Gastrocnemius medialis (tissue), 4 donors: ENCODE results near the gene USB1. TPM values are rescaled to one million over a fixed set of nuclear protein-coding genes. Genes with fewer than 3 reads are reported as not detected.

ENCODE experiments used
- ATAC-seq, 2 donors: fragments of 150-250 bp; one replicate each; pipeline ENCODE4 v1.9.1; 2016
- DNase-seq, 2 donors: peaks; one replicate each; pipeline ENCODE4 v3.0.0-alpha.2; 2019
- H3K27ac ChIP-seq, 4 donors: fragments of 200-600 bp; sonication (generic); 1 replicate in 1 of 4; 2 replicates in 3 of 4; pipeline ENCODE4 v1.5.1; 2016 to 2018; ENCODE audit warnings: mild to moderate bottlenecking in 2 of 4, moderate library complexity in 1 of 4
- H3K27me3 ChIP-seq, 3 donors: fragments of 200-600 bp; sonication (generic) in 2 of 3; 1 replicate in 1 of 3; 2 replicates in 2 of 3; pipeline versions ENCODE4 v1.5.1 to v1.6.0; 2016 to 2019; ENCODE audit warnings: mild to moderate bottlenecking in 1 of 3, moderate library complexity in 1 of 3
- H3K36me3 ChIP-seq, 2 donors: fragments of 200-600 bp; sonication (generic) in 1 of 2; one replicate each; pipeline ENCODE4 v1.5.1; 2017 to 2018
- H3K4me1 ChIP-seq, 2 donors: fragments of 200-600 bp; sonication (generic) in 1 of 2; one replicate each; pipeline ENCODE4 v1.5.1; 2016 to 2017; ENCODE audit warnings: mild to moderate bottlenecking in 2 of 2
- H3K4me3 ChIP-seq, 4 donors: fragments of 200-600 bp; sonication (generic) in 3 of 4; 1 replicate in 1 of 4; 2 replicates in 3 of 4; pipeline ENCODE4 v1.5.1; 2016 to 2019; ENCODE audit warnings: mild to moderate bottlenecking in 2 of 4
- H3K9me3 ChIP-seq, 3 donors: fragments of 200-600 bp; sonication (generic) in 2 of 3; 1 replicate in 1 of 3; 2 replicates in 2 of 3; pipeline ENCODE4 v1.5.1; 2016 to 2019
- POLR2A ChIP-seq, 2 donors: fragments of 450-650 bp; IDR thresholded peaks; one replicate each; pipeline ENCODE4 v1.6.1; 2017; ENCODE audit warnings: antibody characterized with exemption in 2 of 2, mild to moderate bottlenecking in 2 of 2, moderate library complexity in 2 of 2
- in situ Hi-C, 4 donors: fragments of 200-750 bp; cut with MboI; loops; one replicate each; pipeline versions ENCODE4 v1.15.0 to v1.8.0; 2017; ENCODE audit warnings: low sequenced_read_pairs in 4 of 4
- intact Hi-C: fragments of 100-400 bp; cut with DNase I; formaldehyde crosslinking; loops from one replicate; pipeline ENCODE4 v1.15.1; 2023; ENCODE audit warnings: low total_unique reads
- total RNA-seq, 4 donors: library from RNA; depleted of rRNA; stranded (reverse); fragments of >200 nt; gene quantifications; one replicate each; pipeline versions ENCODE4 v1.1.0 to v1.2.3, GENCODE V29; 2016
- TF ChIP-seq, protein P1 (sequence below), 5 experiments: fragments of 450-650 bp in 3 of 5; fragments of 200-600 bp in 2 of 5; sonication (generic) in 2 of 5; IDR thresholded peaks in 4 of 5; conservative IDR thresholded peaks in 1 of 5; 1 replicate in 4 of 5; 2 replicates in 1 of 5; pipeline ENCODE4 v1.5.1; 2016 to 2019; ENCODE audit warnings: antibody characterized with exemption in 5 of 5, mild to moderate bottlenecking in 3 of 5, moderate library complexity in 3 of 5

Gene USB1
- total RNA-seq, 4 donors from 2014 or later, result 5.7 to 31.2 (median 15.9) TPM

- Histone ChIP-seq H3K27me3 (no peaks in the 10 kb centered on the region), H3K36me3 (peaks cover 0 to 20% of the 10 kb centered on the region in 2 donors), H3K27ac (no peak overlapping the region), H3K9me3 (no peaks in the 10 kb centered on the region), H3K4me3 (no peak overlapping the region), H3K4me1 (peaks cover 4 to 9% of the 10 kb centered on the region in 2 donors)
- in situ Hi-C loops (no loop called here), intact Hi-C loops (no loop called here)
- DNase-seq, result no peak
- no peak for ATAC-seq
- TF ChIP-seq POLR2A (IDR thresholded peaks at IDR 0.05), result no peak
- TF ChIP-seq, protein P1, sequence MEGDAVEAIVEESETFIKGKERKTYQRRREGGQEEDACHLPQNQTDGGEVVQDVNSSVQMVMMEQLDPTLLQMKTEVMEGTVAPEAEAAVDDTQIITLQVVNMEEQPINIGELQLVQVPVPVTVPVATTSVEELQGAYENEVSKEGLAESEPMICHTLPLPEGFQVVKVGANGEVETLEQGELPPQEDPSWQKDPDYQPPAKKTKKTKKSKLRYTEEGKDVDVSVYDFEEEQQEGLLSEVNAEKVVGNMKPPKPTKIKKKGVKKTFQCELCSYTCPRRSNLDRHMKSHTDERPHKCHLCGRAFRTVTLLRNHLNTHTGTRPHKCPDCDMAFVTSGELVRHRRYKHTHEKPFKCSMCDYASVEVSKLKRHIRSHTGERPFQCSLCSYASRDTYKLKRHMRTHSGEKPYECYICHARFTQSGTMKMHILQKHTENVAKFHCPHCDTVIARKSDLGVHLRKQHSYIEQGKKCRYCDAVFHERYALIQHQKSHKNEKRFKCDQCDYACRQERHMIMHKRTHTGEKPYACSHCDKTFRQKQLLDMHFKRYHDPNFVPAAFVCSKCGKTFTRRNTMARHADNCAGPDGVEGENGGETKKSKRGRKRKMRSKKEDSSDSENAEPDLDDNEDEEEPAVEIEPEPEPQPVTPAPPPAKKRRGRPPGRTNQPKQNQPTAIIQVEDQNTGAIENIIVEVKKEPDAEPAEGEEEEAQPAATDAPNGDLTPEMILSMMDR (IDR thresholded peaks at IDR 0.05 in 4 of 5, conservative IDR thresholded peaks at IDR 0.05 in 1 of 5), result no peak
Measured at GRCh38 chr16:58045096-58045495, 43.9 kb downstream of the USB1 start.

DNA sequence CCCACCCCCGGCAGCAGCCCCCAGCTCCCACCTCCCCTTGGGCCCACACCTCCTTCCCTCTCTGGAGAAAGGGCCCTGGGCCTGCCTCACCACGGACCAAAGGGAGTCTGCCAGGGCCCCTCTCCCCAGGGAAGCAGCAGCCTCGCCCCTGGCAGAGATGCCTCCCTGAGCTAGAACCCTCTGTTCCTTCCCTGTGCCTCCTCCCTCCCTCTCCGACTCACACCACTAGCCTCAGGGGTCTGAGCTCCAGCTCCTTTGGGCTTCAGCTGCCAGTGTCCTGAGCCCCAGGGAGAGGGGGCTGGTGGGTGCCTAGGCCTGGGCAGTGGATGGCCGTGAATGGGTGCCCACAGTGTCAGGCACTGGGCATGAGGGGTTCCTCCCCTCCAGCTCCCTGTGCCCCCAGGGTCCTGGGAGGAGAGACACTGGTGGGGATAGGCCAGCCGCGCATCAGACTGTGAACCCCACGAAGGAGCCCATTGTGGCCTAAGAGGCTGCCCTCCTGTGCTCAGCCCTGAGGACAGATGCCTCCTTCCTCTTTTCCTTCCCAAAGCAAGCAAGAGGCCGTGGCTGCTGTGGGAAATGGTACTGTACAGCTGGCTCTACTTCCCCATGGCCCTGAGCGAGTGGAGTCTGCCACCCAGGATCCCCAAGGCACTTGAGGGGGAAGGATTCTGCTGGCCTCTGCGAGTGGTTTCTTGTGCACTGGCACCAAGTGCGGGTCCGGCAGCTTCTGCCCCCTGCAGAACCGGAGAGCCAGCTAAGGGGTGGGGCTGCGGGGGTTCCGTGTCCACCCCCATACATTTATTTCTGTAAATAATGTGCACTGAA is 45.1 kb downstream of the USB1 start:
- no peak for ATAC-seq
- no peak for TF ChIP-seq POLR2A (IDR thresholded peaks at IDR 0.05)
- TF ChIP-seq, protein P1 (IDR thresholded peaks at IDR 0.05 in 4 of 5, conservative IDR thresholded peaks at IDR 0.05 in 1 of 5), result no peak
- Histone ChIP-seq H3K27ac (no peak overlapping the region), H3K36me3 (peaks cover 0 to 20% of the 10 kb centered on the region in 2 donors), H3K27me3 (no peaks in the 10 kb centered on the region), H3K4me3 (no peak overlapping the region), H3K9me3 (no peaks in the 10 kb centered on the region), H3K4me1 (peaks cover 4 to 9% of the 10 kb centered on the region in 2 donors)
- no peak for DNase-seq
- intact Hi-C loops (no loop called here), in situ Hi-C loops (no loop called here)

DNA sequence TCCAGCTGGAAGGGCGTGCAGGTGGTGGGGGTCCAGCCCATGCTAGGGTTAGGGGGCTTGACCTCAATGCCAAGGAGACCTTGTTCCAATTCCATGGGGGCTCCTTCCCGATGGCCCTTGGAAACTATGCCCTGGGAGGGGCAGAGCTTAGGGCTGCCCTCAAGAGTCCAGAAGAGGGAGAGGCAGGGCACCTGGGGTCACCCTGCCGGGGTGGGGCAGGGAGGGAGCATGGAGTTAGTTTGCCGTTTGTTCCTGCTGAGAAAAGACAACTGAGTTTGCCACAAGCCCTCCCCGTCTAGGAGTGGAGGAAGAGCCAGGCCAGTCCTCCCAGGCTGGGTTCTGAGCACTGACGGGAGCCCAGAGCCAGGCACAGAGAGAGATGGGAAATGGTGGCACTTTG is 45.7 kb downstream of the USB1 start:
- intact Hi-C loops, result no loop called here
- no peaks in the 10 kb centered on the region for H3K27me3 ChIP-seq

DNA sequence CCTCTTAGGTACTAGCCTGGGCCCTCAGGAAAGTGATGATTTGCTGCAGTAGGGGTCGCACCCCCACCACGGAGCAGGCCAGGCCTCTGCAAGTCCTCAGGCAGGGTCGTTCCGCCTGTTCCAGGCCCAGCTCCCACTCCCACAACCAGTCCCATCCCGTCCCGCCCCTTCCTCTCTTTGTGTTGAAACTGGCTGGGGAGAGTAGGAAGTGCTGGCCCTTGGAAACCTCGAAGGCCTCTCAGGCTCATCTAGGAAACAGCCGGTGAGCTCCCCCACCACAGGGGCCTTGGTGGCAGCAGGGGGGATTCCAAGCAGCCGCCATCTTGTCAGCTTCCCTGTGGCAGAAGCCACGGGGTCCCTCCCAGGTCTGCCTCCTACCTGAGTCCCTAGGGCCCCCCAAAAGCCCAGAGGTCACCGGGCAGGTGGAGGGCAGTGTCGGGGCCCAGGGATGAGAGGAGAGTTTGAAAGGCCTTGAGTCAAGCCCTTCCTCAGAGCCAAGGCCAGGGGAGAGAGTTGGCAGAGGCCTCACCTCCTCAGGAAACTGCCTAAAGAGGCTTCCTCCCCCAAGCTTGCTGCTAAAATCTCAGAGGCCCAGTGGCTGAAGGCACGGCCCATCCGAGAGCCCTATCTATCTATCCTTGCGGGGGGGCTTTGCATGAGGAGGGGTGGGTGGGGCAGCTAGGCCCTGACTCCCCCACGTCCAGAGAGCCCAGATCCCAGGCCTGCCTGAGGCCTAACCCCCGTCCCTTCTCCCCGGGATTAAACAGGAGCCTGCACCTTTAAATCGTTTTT is 46.5 kb downstream of the USB1 start:
- Histone ChIP-seq H3K27me3 (no peaks in the 10 kb centered on the region), H3K4me1 (peaks cover 4 to 9% of the 10 kb centered on the region in 2 donors), H3K27ac (peak overlapping the region in 3 of 4 donors; percentile 32 to 65 (median 49)), H3K4me3 (no peak overlapping the region), H3K36me3 (peaks cover 0 to 7% of the 10 kb centered on the region in 2 donors), H3K9me3 (no peaks in the 10 kb centered on the region)
- in situ Hi-C loops (no loop called here), intact Hi-C loops (no loop called here)
- ATAC-seq (no peak), DNase-seq (no peak)
- TF ChIP-seq, protein P1 (IDR thresholded peaks at IDR 0.05 in 4 of 5, conservative IDR thresholded peaks at IDR 0.05 in 1 of 5), result no peak
- no peak for TF ChIP-seq POLR2A (IDR thresholded peaks at IDR 0.05)

More for the DNA sequence above, 45.7 kb downstream of the USB1 start:
- Histone ChIP-seq H3K4me3 (no peak overlapping the region), H3K4me1 (peaks cover 4 to 9% of the 10 kb centered on the region in 2 donors), H3K36me3 (peaks cover 0 to 15% of the 10 kb centered on the region in 2 donors), H3K9me3 (no peaks in the 10 kb centered on the region), H3K27ac (peak overlapping the region in 2 of 4 donors; percentile 32 to 49)
- ATAC-seq (no peak), DNase-seq (no peak)
- in situ Hi-C loops, result no loop called here
- no peak for TF ChIP-seq POLR2A (IDR thresholded peaks at IDR 0.05)
- TF ChIP-seq, protein P1 (IDR thresholded peaks at IDR 0.05 in 4 of 5, conservative IDR thresholded peaks at IDR 0.05 in 1 of 5), result no peak
